ENCODE measurements around the gene EPHA5.
A peak's percentile ranks its signal among the peaks of the same experiment; 100 is the strongest.

Gene EPHA5

DNA sequence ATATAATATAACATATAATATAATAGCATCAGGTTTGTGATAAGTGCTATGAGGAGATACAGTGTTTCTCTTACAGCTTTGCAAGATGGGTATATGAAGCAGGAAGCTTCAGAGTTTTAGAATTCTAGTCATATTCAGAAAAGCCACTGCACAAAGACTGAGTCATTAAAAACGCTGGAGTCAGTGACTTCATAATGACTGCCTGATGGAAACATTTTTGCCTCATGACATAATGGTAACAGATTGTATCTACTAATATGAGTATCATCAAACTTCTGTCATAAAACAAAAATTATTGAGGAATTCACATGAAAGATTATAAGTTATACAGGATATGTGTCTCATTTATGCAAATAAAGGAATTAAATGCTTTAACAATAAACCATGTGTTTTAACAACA lies 46.8 kb downstream of the EPHA5 start:
- H3K27ac ChIP-seq: no peak overlapping the region
- TF ChIP-seq CTCF (conservative IDR thresholded peaks at IDR 0.05): no peak

- TF ChIP-seq CTCF (conservative IDR thresholded peaks at IDR 0.05): no peak
- H3K27ac ChIP-seq: no peak overlapping the region
Observed at GRCh38 chr4:65617416-65617815, 52.9 kb downstream of the EPHA5 start.

GRCh38 chr4:65604515-65604914 lies 65.8 kb downstream of the EPHA5 start:
- no peak overlapping the region for H3K27ac ChIP-seq
- TF ChIP-seq CTCF (conservative IDR thresholded peaks at IDR 0.05): no peak

GRCh38 chr4:65600656-65601055 lies 69.6 kb downstream of the EPHA5 start:
- TF ChIP-seq CTCF (conservative IDR thresholded peaks at IDR 0.05): no peak
- H3K27ac ChIP-seq: no peak overlapping the region

DNA sequence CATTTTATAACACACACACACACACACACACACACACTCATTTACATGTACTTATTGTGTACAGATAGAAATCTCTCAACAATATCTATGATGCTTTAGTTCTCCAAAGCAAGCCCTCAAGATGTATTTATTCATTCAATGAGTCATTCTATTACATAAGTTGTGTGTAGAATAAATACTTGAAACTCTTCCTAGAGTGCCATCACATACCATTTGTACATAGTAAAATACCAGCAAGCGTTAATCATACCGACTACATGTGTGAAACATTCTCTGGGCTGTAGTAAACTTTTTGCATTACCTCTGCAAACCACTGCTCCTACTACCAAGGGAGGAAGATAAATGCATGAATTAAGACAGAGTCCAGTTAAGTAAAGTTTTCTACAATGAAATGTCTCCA lies 70.9 kb downstream of the EPHA5 start:
- H3K27ac ChIP-seq: no peak overlapping the region
- no peak for TF ChIP-seq CTCF (conservative IDR thresholded peaks at IDR 0.05)

- TF ChIP-seq CTCF (conservative IDR thresholded peaks at IDR 0.05): no peak
- H3K27ac ChIP-seq: no peak overlapping the region
Observed at GRCh38 chr4:65597697-65598096, 72.6 kb downstream of the EPHA5 start.

GRCh38 chr4:65592089-65592488 lies 78.2 kb downstream of the EPHA5 start:
- H3K27ac ChIP-seq: peak overlapping the region; percentile 78
- TF ChIP-seq CTCF (conservative IDR thresholded peaks at IDR 0.05): no peak

GRCh38 chr4:65589921-65590320 lies 80.4 kb downstream of the EPHA5 start:
- peak overlapping the region; percentile 78 for H3K27ac ChIP-seq
- no peak for TF ChIP-seq CTCF (conservative IDR thresholded peaks at IDR 0.05)
